ENCODE data around the gene TKFC.

The TKFC gene

GRCh38 chr11:61293867-61294716 is 38.9 kb upstream of the TKFC start:
- Mint-ChIP-seq H3K36me3 (ENCODE audit: low read depth) (peaks cover 22% of the 10 kb centered on the region), H3K4me1 (peaks cover 34% of the 10 kb centered on the region), H3K4me3 (peak overlapping the region; percentile 87 to 92 (median 90)), H3K27me3 (ENCODE audit: low read depth) (peaks cover 30% of the 10 kb centered on the region), H3K9me3 (no peaks in the 10 kb centered on the region), H3K27ac (peak overlapping the region in 2 of 3 experiments; percentile 63 to 78)
- TF ChIP-seq CTCF (IDR thresholded peaks at IDR 0.05; ENCODE audit: unreplicated experiment in 3 of 3), result no peak

- Mint-ChIP-seq H3K36me3 (ENCODE audit: low read depth) (peaks cover 29% of the 10 kb centered on the region), H3K4me1 (peaks cover 41% of the 10 kb centered on the region), H3K27me3 (ENCODE audit: low read depth) (peaks cover 27% of the 10 kb centered on the region), H3K4me3 (peak within 1 kb of the TSS; percentile 87 to 92 (median 90)), H3K9me3 (no peaks in the 10 kb centered on the region), H3K27ac (peak within 1 kb of the TSS in 2 of 3 experiments; percentile 42 to 55)
- TF ChIP-seq CTCF (IDR thresholded peaks at IDR 0.05; ENCODE audit: unreplicated experiment in 3 of 3), result peak in 2 of 3 experiments; percentile 16 to 27
Observed at GRCh38 chr11:61294717-61295595, 38.1 kb upstream of the TKFC start, which contains the start of gene VWCE. Gene VWCE, minus strand, starts transcription at chr11:61295316. Its CDS starts 279 bp downstream, at chr11:61295037.

- no peak for TF ChIP-seq CTCF (IDR thresholded peaks at IDR 0.05; ENCODE audit: unreplicated experiment in 3 of 3)
- Mint-ChIP-seq H3K4me3 (peak overlapping the region; percentile 32 to 88 (median 78)), H3K9me3 (no peaks in the 10 kb centered on the region), H3K27me3 (ENCODE audit: low read depth) (peaks cover 24% of the 10 kb centered on the region), H3K27ac (peak overlapping the region in 1 of 3 experiments; percentile 55), H3K4me1 (peaks cover 41% of the 10 kb centered on the region), H3K36me3 (ENCODE audit: low read depth) (peaks cover 34% of the 10 kb centered on the region)
Observed at GRCh38 chr11:61295596-61295926, 37.5 kb upstream of the TKFC start.

GRCh38 chr11:61297341-61297740 is 35.7 kb upstream of the TKFC start:
- Mint-ChIP-seq H3K27ac (peak overlapping the region; percentile 67 to 93 (median 89)), H3K9me3 (no peaks in the 10 kb centered on the region), H3K4me3 (peak overlapping the region; percentile 43 to 70 (median 60)), H3K27me3 (ENCODE audit: low read depth) (peaks cover 15% of the 10 kb centered on the region), H3K4me1 (peaks cover 41% of the 10 kb centered on the region), H3K36me3 (ENCODE audit: low read depth) (peaks cover 52% of the 10 kb centered on the region)
- TF ChIP-seq CTCF (IDR thresholded peaks at IDR 0.05; ENCODE audit: unreplicated experiment in 3 of 3), result no peak

GRCh38 chr11:61297746-61298145 is 35.3 kb upstream of the TKFC start:
- peaks cover 56% of the 10 kb centered on the region for H3K36me3 Mint-ChIP-seq (ENCODE audit: low read depth)
- peak overlapping the region; percentile 43 to 70 (median 60) for H3K4me3 Mint-ChIP-seq
- H3K27ac Mint-ChIP-seq, result peak overlapping the region; percentile 67 to 93 (median 89)
- no peaks in the 10 kb centered on the region for H3K9me3 Mint-ChIP-seq
- H3K27me3 Mint-ChIP-seq (ENCODE audit: low read depth), result peaks cover 11% of the 10 kb centered on the region
- peaks cover 41% of the 10 kb centered on the region for H3K4me1 Mint-ChIP-seq
- no peak for TF ChIP-seq CTCF (IDR thresholded peaks at IDR 0.05; ENCODE audit: unreplicated experiment in 3 of 3)

Data from nephron (organoid).